Measurements from ENCODE around the gene CCDC3.

DNA sequence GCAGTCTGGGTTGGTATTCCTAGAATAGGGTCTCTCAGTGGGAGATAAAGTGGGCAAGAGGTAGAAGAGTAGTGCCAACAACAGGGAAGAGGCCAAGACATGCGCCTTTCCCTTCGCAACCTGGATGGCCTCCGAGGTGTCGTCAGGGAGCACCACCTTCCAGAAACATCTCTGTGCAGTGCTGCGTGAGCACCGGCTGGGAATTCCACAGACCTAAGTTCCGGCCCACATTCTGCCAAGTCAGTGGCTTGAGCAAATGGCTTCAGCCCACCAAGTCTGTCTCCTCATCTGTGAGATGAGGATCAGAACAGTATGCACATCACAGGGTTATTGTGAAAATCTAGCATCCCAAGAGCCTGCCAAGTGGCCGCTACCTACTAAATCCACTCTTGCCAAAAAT lies 40.6 kb downstream of the CCDC3 start:
- TF ChIP-seq CTCF (IDR thresholded peaks at IDR 0.05; ENCODE audit: poor library complexity, severe bottlenecking) (no peak), TAF1 (IDR thresholded peaks at IDR 0.05; ENCODE audit: low read depth) (no peak), EZH2 (IDR thresholded peaks at IDR 0.05; ENCODE audit: borderline replicate concordance, insufficient read depth, low read length, poor library complexity, severe bottlenecking) (no peak), SMC3 (conservative IDR thresholded peaks at IDR 0.05; ENCODE audit: poor library complexity) (no peak), POLR2AphosphoS5 (IDR thresholded peaks at IDR 0.05) (no peak), EP300 (conservative IDR thresholded peaks at IDR 0.05; ENCODE audit: poor library complexity, severe bottlenecking) (no peak)

Measured in neural cell (in vitro differentiated cells).